ENCODE measurements around the gene MINAR1.
"Not testable (repeated sequence)": the region's sequence is repeated elsewhere in the genome, so short reads cannot be mapped to it uniquely, and the experiment has no call there.

Gene MINAR1

GRCh38 chr15:79425591-79426295 lies 6.4 kb upstream of the MINAR1 start:
- Histone ChIP-seq H3K27ac (ENCODE audit: extremely low read depth, low read depth, low read length) (no peak overlapping the region), H3K4me3 (ENCODE audit: low read depth, low read length) (no peak overlapping the region), H3K9me3 (ENCODE audit: control insufficient read depth, insufficient read depth, low read depth, low read length) (no peaks in the 10 kb centered on the region), H3K4me1 (ENCODE audit: control insufficient read depth, insufficient read depth, low read length) (no peaks in the 10 kb centered on the region), H3K36me3 (ENCODE audit: control insufficient read depth in 2 of 2, insufficient read depth in 1 of 2, low read length in 2 of 2) (no peaks in the 10 kb centered on the region)
- TF ChIP-seq ZNF449 (tag by site-specific recombination; IDR thresholded peaks at IDR 0.05) (no peak), YY1 (tag by site-specific recombination; IDR thresholded peaks at IDR 0.05) (no peak), ZNF623 (tag by site-specific recombination; IDR thresholded peaks at IDR 0.05) (no peak), SP3 (tag by site-specific recombination; IDR thresholded peaks at IDR 0.05) (no peak)
- ChIA-PET POLR2A (no interaction called here), CTCF (interaction anchor here (0.7 to 1.1 kb wide), 2 partner anchors 9 to 280 kb away, joined by 3 to 4 read pairs; no protein-coding TSS in a partner anchor)

GRCh38 chr15:79426899-79427298 lies 5.2 kb upstream of the MINAR1 start:
- POLR2A ChIA-PET; H3K4me1 ChIP-seq (ENCODE audit: control insufficient read depth, insufficient read depth, low read length): not testable (repeated sequence)
- CTCF ChIA-PET, result interaction anchor here (0.7 to 1.1 kb wide), 4 partner anchors 44 to 169 kb away, joined by 3 to 4 read pairs (median 4); no protein-coding TSS in a partner anchor

GRCh38 chr15:79427781-79428598 lies 4.1 kb upstream of the MINAR1 start:
- H3K4me1 ChIP-seq (ENCODE audit: control insufficient read depth, insufficient read depth, low read length), result no peaks in the 10 kb centered on the region
- CTCF ChIA-PET, result interaction anchor here (0.6 to 1.1 kb wide), 6 partner anchors 45 to 1897 kb away, joined by 3 to 7 read pairs (median 4); no protein-coding TSS in a partner anchor
- H3K27ac ChIP-seq (ENCODE audit: extremely low read depth, low read depth, low read length), result no peak overlapping the region

More at GRCh38 chr15:79426899-79427298, 5.2 kb upstream of the MINAR1 start:
- H3K9me3 ChIP-seq (ENCODE audit: control insufficient read depth, insufficient read depth, low read depth, low read length); H3K36me3 ChIP-seq (ENCODE audit: control insufficient read depth in 2 of 2, insufficient read depth in 1 of 2, low read length in 2 of 2); H3K27ac ChIP-seq (ENCODE audit: extremely low read depth, low read depth, low read length); H3K4me3 ChIP-seq (ENCODE audit: low read depth, low read length): not testable (repeated sequence)
- TF ChIP-seq ZNF146 (tag by site-specific recombination; IDR thresholded peaks at IDR 0.05), result peak; percentile 91

GRCh38 chr15:79430901-79431635 lies 1.1 kb upstream of the MINAR1 start:
- ChIA-PET POLR2A (interaction anchor here (0.6 kb wide), 2 partner anchors 120 to 207 kb away, joined by 3 to 4 read pairs; partner anchors contain the start of gene TMED3), CTCF (interaction anchor here (0.5 to 2.6 kb wide), 9 partner anchors 13 to 431 kb away, joined by 3 to 25 read pairs (median 3); no protein-coding TSS in a partner anchor)
- H3K27ac ChIP-seq (ENCODE audit: extremely low read depth, low read depth, low read length), result no peak overlapping the region
- H3K36me3 ChIP-seq (ENCODE audit: control insufficient read depth in 2 of 2, insufficient read depth in 1 of 2, low read length in 2 of 2), result no peaks in the 10 kb centered on the region
- TF ChIP-seq ZNF398 (tag by site-specific recombination; IDR thresholded peaks at IDR 0.05) (peak; percentile 86), ZNF629 (tag by site-specific recombination; IDR thresholded peaks at IDR 0.05) (no peak), ZSCAN4 (tag by site-specific recombination; IDR thresholded peaks at IDR 0.05) (peak; percentile 31; the same call in 1 of the 2 replicates), ZNF600 (tag by site-specific recombination; IDR thresholded peaks at IDR 0.05) (peak; percentile 90)
- H3K4me3 ChIP-seq (ENCODE audit: low read depth, low read length), result peak overlapping the region; percentile 44
- no peaks in the 10 kb centered on the region for H3K9me3 ChIP-seq (ENCODE audit: control insufficient read depth, insufficient read depth, low read depth, low read length)
- no peaks in the 10 kb centered on the region for H3K4me1 ChIP-seq (ENCODE audit: control insufficient read depth, insufficient read depth, low read length)

More at GRCh38 chr15:79427781-79428598, 4.1 kb upstream of the MINAR1 start:
- POLR2A ChIA-PET, result no interaction called here
- Histone ChIP-seq H3K4me3 (ENCODE audit: low read depth, low read length) (no peak overlapping the region), H3K9me3 (ENCODE audit: control insufficient read depth, insufficient read depth, low read depth, low read length) (no peaks in the 10 kb centered on the region), H3K36me3 (ENCODE audit: control insufficient read depth in 2 of 2, insufficient read depth in 1 of 2, low read length in 2 of 2) (no peaks in the 10 kb centered on the region)
- no peak for TF ChIP-seq ZNF302 (tag by site-specific recombination; IDR thresholded peaks at IDR 0.05; ENCODE audit: low read depth)
- peak; percentile 55 for TF ChIP-seq ZNF366 (tag by site-specific recombination; conservative IDR thresholded peaks at IDR 0.05)

All from HEK293 (cell line).